K562 (cell line): ENCODE data around the gene WDR81. TPM values are rescaled to one million over a fixed set of nuclear protein-coding genes. Genes with fewer than 3 reads are reported as not detected.

Experiments used
- CHD4 ChIP-seq: fragments of 200-600 bp; sonication (generic); IDR thresholded peaks from 3 replicates; pipeline ENCODE4 v1.6.1; 2012; ENCODE audit warnings: low read depth, mild to moderate bottlenecking, mixed read lengths, low read length, inconsistent platforms; ENCODE audit not compliant: insufficient read depth, insufficient replicate concordance, poor library complexity, severe bottlenecking
- DNMT1 ChIP-seq: fragments of 450-650 bp; IDR thresholded peaks from 2 replicates; pipeline ENCODE4 v1.6.1; 2016; ENCODE audit warnings: antibody characterized with exemption, mild to moderate bottlenecking
- ELF2 ChIP-seq: fragments of 250-450 bp; sonication (Bioruptor Pico); IDR thresholded peaks from 2 replicates; pipeline ENCODE4 v1.5.0; 2021; ENCODE audit warnings: mild to moderate bottlenecking
- OTX1 ChIP-seq: fragments of 450-650 bp; formaldehyde crosslinking; IDR thresholded peaks from 2 replicates; pipeline ENCODE4 v1.4.0; 2022; ENCODE audit warnings: mild to moderate bottlenecking
- RAD51 ChIP-seq: fragments of 450-650 bp; IDR thresholded peaks from 2 replicates; pipeline ENCODE4 v1.7.1; 2016; ENCODE audit warnings: low read depth, mild to moderate bottlenecking, borderline replicate concordance
- TAL1 ChIP-seq: fragments of 450-650 bp; IDR thresholded peaks from 2 replicates; pipeline ENCODE4 v1.6.1; 2016; ENCODE audit warnings: mild to moderate bottlenecking
- ZNF57 ChIP-seq: fragments of 450-650 bp; formaldehyde crosslinking; IDR thresholded peaks from 2 replicates; pipeline ENCODE4 v1.4.0; 2020; ENCODE audit warnings: mild to moderate bottlenecking, moderate library complexity
- polyA plus RNA-seq, 8 experiments: library from polyadenylated mRNA; depleted of rRNA in 4 of 8; stranded (reverse) in 5 of 8; unstranded in 3 of 8; fragments of >200 nt; fragmentation: Nextera tagmentation in 2 of 8; fragmentation: Illumina TruSeq in 1 of 8; extraction: Ambion mirVana in 2 of 8; extraction: Trizol in 1 of 8; gene quantifications; 2 replicates each; pipeline versions ENCODE4 v1.2.1 to v1.2.3, GENCODE V29; 2011 to 2014; ENCODE audit warnings: inconsistent platforms in 1 of 8, missing spikeins in 1 of 8
- total RNA-seq, 7 experiments: library from RNA; depleted of rRNA in 6 of 7; stranded (reverse); fragments of >200 nt in 6 of 7; fragmentation: Illumina TruSeq in 2 of 7; extraction: Trizol in 2 of 7; gene quantifications; 2 replicates each; pipeline versions ENCODE4 v1.2.1 to v1.2.3, GENCODE V29; 2011 to 2021; ENCODE audit warnings: low replicate concordance in 1 of 7
- TF ChIP-seq, protein P1 (sequence below): fragments of 250-450 bp; sonication (Bioruptor Pico); IDR thresholded peaks from 2 replicates; pipeline ENCODE4 v1.5.0; 2020; ENCODE audit warnings: mild to moderate bottlenecking, borderline replicate concordance
- TF ChIP-seq, protein P2 (sequence below): fragments of 250-450 bp; sonication (Bioruptor Pico); IDR thresholded peaks from 2 replicates; pipeline ENCODE4 v1.4.0; 2020; ENCODE audit warnings: mild to moderate bottlenecking, moderate library complexity
- TF ChIP-seq, protein P3 (sequence below): sonication (generic); formaldehyde crosslinking; IDR thresholded peaks from 2 replicates; pipeline ENCODE4 v1.8.0; 2022; ENCODE audit warnings: missing genetic modification reagents, mild to moderate bottlenecking, borderline replicate concordance

Gene WDR81
- total and polyA plus RNA-seq, 9 of the 15 experiments (the other 6 are each of a cell fraction or from before 2014, with no cell fraction given), result 0.01 to 17.1 (median 3.3) TPM

DNA sequence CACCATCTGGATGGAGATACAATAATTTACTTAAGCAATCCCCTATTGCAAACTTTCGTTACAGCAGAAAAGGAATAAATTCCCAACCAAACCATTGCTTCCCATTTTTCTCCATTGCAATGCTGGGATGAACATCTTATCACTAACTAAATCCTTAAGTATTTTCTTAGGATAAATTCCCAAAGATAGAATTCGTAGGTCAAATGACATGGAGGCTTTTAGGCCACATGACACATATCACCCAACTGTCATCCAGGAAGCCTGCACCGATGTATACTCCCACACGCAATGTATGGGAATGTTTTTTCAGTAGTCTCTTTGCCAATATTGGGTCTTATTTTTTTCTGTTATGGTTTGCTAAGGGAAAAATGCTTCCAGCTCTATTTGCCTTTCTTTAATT is 12.7 kb upstream of the WDR81 start (continued):
- TF ChIP-seq, protein P1, sequence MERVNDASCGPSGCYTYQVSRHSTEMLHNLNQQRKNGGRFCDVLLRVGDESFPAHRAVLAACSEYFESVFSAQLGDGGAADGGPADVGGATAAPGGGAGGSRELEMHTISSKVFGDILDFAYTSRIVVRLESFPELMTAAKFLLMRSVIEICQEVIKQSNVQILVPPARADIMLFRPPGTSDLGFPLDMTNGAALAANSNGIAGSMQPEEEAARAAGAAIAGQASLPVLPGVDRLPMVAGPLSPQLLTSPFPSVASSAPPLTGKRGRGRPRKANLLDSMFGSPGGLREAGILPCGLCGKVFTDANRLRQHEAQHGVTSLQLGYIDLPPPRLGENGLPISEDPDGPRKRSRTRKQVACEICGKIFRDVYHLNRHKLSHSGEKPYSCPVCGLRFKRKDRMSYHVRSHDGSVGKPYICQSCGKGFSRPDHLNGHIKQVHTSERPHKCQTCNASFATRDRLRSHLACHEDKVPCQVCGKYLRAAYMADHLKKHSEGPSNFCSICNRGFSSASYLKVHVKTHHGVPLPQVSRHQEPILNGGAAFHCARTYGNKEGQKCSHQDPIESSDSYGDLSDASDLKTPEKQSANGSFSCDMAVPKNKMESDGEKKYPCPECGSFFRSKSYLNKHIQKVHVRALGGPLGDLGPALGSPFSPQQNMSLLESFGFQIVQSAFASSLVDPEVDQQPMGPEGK (CRISPR knock-in tag), result no peak
- TF ChIP-seq DNMT1 (no peak), TAL1 (no peak), RAD51 (peak; percentile 56; the same call in 1 of the 2 replicates), OTX1 (CRISPR knock-in tag) (no peak), ZNF57 (CRISPR knock-in tag) (no peak), ELF2 (CRISPR knock-in tag) (no peak), CHD4 (no peak)
- TF ChIP-seq, protein P2, sequence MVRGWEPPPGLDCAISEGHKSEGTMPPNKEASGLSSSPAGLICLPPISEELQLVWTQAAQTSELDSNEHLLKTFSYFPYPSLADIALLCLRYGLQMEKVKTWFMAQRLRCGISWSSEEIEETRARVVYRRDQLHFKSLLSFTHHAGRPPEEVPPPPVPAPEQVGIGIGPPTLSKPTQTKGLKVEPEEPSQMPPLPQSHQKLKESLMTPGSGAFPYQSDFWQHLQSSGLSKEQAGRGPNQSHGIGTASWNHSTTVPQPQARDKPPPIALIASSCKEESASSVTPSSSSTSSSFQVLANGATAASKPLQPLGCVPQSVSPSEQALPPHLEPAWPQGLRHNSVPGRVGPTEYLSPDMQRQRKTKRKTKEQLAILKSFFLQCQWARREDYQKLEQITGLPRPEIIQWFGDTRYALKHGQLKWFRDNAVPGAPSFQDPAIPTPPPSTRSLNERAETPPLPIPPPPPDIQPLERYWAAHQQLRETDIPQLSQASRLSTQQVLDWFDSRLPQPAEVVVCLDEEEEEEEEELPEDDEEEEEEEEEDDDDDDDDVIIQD, result no peak
- TF ChIP-seq, protein P3, sequence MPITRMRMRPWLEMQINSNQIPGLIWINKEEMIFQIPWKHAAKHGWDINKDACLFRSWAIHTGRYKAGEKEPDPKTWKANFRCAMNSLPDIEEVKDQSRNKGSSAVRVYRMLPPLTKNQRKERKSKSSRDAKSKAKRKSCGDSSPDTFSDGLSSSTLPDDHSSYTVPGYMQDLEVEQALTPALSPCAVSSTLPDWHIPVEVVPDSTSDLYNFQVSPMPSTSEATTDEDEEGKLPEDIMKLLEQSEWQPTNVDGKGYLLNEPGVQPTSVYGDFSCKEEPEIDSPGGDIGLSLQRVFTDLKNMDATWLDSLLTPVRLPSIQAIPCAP (CRISPR knock-in tag), result no peak
